Stimulated activated CD8-positive, alpha-beta memory T cell treated with anti-CD3 and anti-CD28 coated beads, Interleukin-12 subunit alpha, Interleukin-12 subunit beta, amount 100 ng/mL, for 4 hours (primary cell): Measurements from ENCODE around the gene SLCO1C1.
"Not testable (repeated sequence)": the region's sequence is repeated elsewhere in the genome, so short reads cannot be mapped to it uniquely, and the experiment has no call there.

Experiments used
- DNase-seq: peaks from one replicate; pipeline ENCODE4 v3.0.0-alpha.2; 2020; ENCODE audit warnings: low read depth

The SLCO1C1 gene

DNA sequence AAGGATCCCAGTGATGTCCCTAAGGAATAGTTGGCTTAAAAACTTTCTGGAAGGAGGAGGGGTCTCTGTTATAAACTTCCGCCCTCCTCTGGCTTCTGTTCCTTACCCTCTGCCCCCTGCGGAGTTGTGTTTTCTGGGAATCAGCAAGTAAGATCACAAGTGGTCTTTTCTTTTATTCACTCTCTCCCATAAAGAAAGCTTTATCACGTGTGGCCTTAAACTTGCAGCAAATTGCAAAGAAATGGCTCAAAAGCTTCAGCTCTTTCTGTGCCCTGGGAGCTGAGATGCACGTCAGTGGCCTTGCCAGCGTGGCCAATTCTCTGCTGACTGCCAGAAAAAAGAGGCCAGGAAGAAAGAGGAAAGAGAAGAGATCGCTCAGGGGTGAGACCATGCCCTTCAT, at the start of gene SLCO1C1:
Gene SLCO1C1, plus strand, starts transcription at position 101 of the 400 bp plus-strand sequence. CDS start 4,245 bp downstream, outside the sequence.
- DNase-seq: no peak

DNA sequence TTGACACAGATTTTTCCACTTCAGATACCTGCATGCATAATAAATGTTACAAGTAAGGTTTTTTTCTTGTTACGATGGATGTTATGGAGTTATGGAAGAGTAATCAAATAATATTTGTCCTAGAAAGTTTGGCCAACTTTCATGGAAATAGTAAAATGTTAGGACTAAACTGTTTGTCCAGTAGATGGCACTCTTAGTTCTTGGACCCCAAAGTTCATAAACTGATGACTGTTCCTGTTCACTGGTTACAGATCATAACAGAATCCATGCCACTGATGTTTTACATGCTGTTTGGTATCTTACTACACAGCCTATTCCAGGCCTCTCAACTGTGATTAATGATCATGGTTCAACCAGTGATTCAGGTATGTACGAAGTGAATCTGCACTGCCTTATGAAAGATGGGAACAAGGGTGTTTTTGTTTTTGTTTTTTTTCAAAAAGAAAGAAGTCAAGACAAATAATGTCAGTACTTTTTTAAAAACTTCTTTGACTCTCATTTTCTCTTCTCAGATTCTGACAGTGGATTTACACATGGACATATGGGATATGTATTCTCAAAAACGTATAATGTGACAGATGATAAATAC, 48.8 kb upstream of the SLCO1C1 start:
- no peak for DNase-seq

DNA sequence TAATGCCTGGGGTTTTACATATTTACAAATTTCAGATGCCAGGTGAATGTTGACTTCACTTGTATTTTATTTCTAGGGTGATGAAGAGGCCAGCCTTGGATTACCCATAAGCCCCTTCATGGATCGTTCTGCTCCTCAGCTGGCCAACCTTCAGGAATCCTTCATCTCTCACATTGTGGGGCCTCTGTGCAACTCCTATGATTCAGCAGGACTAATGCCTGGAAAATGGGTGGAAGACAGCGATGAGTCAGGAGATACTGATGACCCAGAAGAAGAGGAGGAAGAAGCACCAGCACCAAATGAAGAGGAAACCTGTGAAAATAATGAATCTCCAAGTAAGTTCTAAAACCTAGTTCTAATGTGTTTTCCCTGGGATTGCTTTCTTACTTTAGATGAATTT, 41.3 kb upstream of the SLCO1C1 start:
- DNase-seq: no peak

- no peak for DNase-seq
Observed at GRCh38 chr12:20656600-20656999, 38.5 kb upstream of the SLCO1C1 start.

GRCh38 chr12:20657496-20657895, 37.6 kb upstream of the SLCO1C1 start:
- no peak for DNase-seq

DNA sequence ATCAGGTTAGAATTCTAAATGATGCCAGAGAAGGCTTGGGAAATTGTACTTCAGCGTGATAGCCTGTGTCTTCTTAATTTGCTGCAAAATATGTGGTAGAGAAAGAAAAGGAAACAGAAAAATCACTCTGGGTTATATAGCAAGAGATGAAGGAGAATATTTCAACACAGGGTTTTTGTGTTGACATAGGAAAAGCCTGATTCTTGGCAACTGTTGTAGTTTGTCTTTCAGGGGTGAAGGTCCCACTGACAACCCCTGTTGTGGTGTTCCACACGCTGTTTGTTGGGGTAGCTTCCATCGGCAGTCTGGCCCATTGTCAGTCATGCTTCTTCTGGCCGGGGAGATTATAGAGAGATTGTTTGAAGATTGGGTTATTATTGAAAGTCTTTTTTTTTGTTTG, 13.8 kb upstream of the SLCO1C1 start:
- DNase-seq: no peak

DNA sequence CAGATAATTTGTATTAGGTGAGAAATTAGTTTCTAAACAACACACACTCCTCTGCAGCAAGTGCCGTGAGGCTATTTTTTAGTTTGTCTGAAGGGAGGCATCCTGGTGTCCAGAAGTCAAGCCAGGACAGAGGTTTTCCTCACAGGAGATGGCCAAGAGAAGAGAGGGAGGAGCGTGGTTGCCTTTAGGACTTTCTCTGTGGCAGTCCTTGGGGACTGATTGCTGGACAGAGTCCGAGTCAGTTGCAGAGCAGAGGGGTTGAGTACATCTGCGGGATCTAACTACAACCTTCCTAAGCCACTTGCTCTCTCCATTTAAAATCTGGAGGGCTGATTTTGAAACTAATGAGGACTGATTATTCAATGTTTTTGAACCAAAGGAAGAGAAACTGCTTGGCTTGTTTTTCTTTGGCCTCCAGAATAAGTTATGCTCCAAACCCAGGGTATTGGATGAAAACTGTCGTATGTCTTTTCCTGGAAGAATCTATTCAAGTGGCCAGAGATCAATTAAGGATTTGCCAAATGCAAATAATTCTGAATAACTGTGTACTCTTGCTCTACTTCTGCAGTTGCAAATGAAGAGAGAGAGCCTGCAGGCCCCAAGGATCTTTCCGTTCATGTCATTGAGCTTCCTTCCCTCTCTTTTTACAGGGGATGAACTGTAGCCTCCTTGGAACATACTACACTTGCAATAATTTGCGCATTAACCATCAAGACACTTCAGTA, 1.2 kb downstream of the SLCO1C1 start:
- DNase-seq: no peak

GRCh38 chr12:20701106-20701505, 6.0 kb downstream of the SLCO1C1 start:
- no peak for DNase-seq

DNA sequence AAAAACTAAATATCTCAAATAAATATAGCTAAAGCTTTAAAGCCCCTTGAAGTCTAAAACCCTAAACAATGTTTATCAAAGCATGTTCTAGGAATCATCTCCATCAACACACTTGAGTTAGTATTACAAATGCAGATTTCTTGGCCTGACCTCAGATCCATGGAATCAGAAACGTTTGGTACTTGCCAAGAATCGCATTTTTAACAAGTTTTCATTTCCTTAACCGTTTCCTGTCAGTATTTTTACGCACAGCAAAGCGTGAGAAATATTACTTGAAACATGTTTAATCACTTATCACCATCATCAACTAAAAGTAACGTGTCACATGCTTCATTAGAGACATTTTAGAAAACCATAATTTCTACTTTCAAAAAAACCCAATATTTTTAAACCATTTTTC, 9.7 kb downstream of the SLCO1C1 start:
- no peak for DNase-seq

GRCh38 chr12:20711846-20712245, 16.7 kb downstream of the SLCO1C1 start:
- DNase-seq: no peak

DNA sequence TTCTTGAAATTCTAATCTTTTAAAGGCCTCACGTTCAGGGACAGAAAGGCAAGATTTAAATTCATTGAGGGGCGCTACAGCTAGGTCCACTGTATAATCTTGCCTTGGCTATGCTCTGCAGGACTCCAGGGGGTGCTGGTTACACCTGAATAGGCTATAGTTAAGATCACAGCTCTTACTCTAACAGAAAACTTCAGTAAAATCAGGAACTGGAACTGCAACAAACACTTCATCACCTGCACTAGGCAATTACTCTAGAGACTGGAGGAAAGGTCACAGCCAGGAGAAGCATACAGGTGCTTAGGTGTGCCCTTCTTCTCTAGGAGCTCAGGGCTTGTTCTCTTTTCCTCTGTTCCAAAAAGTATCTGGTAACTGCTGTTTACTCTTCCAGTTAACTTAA, 20.9 kb downstream of the SLCO1C1 start:
- no peak for DNase-seq

DNA sequence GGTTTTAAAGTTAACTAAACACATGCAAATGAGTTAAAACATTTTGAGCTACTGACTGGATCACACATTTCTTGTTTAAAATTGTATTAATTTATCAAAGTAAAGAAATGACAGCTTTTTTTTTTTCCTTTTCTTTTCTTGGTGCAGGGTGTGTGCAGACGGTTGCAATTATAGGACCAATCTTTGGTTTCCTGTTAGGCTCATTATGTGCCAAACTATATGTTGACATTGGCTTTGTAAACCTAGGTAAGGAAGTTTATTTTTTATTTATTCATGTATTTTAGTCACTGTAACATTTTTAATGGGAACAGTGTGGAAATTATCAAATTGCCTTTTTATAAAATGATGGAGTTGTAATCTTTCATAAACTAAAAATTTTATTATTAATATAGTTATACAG, 21.9 kb downstream of the SLCO1C1 start:
- DNase-seq: no peak

DNA sequence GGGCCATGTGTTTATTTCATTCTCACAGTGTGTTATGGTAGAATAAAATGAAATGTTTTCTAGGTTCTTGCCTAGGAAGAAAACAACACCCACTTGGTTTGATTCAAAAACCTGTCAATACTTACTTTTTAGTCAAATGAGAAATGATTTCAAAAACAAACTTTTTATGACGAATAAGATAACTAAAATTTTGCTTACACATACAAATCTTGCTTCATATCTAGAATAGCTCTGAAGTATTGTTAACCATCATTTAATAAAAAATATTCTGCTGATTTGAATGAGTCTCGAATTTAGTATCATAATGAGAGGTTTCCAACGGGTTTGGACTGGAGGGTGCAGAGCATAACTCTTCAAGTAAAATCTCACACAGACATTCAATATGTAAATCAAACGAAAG, 23.2 kb downstream of the SLCO1C1 start:
- no peak for DNase-seq

DNA sequence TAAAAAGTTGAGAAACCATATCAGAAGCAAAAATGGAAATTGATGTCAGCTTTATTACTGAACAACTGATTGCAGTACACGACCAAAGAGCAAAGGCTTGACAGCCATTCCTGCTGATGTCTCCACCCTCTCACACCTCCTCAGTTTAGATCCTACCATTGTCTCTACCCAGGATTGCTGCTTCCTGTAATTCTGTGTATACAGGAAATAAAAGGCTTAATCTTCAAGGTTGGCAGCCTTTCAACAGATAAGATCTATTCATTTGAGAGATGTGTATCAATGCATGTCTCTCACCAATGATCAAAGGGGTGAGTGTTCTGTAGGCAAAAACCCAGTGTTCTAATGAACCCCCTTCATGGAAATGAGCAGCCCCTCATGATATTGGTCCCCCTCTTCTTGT, 27.0 kb downstream of the SLCO1C1 start:
- DNase-seq: no peak

DNA sequence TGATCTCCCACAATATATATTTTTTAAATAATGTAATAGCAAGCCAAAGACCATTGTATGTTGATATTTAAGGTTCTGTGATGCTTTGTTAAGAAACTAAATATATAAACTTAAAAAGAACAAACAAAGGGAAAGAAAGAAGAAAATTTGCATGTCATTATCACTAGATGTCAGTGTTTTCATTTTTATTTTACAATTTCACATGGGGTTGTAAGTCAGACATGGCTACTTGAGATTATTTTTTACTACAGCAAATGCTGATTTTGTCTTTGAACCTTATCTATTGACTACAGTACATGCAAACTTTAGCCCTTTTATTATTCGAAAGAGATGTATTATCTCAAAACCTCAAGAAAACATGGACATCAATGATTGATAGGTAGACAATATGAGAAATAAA, 36.1 kb downstream of the SLCO1C1 start:
- DNase-seq: no peak

- no peak for DNase-seq
Observed at GRCh38 chr12:20740972-20741371, 45.8 kb downstream of the SLCO1C1 start.

GRCh38 chr12:20748198-20748597, 53.1 kb downstream of the SLCO1C1 start:
- DNase-seq: no peak

GRCh38 chr12:20751046-20751445, 55.9 kb downstream of the SLCO1C1 start:
- no peak for DNase-seq

DNA sequence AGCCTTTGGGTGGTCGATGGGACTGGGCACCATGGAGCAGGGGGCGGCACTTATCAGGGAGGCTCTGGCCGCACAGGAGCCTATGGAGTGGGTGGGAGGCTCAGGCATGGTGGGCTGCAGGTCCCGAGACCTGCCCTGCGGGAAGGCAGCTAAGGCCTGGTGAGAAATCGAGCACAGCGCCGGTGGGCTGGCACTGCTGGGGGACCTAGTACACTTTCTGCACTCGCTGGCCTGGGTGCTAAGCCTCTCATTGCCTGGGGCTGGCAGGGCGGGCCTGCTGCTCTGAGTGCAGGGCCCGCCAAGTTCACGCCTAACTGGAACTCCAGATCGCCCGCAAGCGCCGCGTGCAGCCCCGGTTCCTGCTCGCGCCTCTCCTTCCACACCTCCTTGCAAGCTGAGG, 82.3 kb downstream of the SLCO1C1 start:
- no peak for DNase-seq

DNA sequence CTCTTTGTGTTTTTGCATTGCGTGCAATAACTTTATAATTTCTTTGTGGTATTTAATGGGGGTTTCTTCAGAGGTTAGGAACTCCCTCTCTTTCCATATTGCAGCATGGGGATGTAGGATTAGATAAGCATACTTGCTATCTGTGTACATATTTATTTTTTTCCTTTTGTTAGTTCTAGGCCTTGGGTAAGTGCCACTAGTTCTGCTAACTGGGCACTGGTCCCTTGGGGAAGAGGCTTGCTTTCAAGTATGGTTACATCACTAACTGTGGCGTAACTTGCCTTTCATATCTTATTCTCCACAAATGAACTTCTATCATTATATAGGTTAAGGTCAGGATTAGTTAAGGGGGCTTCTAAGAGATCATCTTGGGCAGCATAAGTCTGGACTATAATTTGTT, 83.8 kb downstream of the SLCO1C1 start:
- DNase-seq: no peak

GRCh38 chr12:20779971-20780370, 84.8 kb downstream of the SLCO1C1 start:
- DNase-seq: not testable (repeated sequence)

- not testable (repeated sequence) for DNase-seq
Observed at GRCh38 chr12:20783796-20784357, 88.7 kb downstream of the SLCO1C1 start.

- no peak for DNase-seq
Observed at GRCh38 chr12:20792971-20793370, 97.8 kb downstream of the SLCO1C1 start.

- DNase-seq: no peak
Observed at GRCh38 chr12:20798554-20798953, 103.4 kb downstream of the SLCO1C1 start.
